T-helper 2 cell treated with Interferon-gamma antibody and Interleukin-4, amounts not matched to agents 100 ng/mL and 5 ng/mL, for 36 hours (primary cell): Measurements from ENCODE around the gene SPRR2A. TPM values are rescaled to one million over a fixed set of nuclear protein-coding genes. Genes with fewer than 3 reads are reported as not detected.
"Not testable (repeated sequence)": the region's sequence is repeated elsewhere in the genome, so short reads cannot be mapped to it uniquely, and the experiment has no call there.

Source experiments
- intact Hi-C: fragments of 100-400 bp; cut with micrococcal nuclease; formaldehyde crosslinking; loops from one replicate; pipeline ENCODE4 v1.15.1; 2023
- total RNA-seq: library from RNA; stranded (reverse); gene quantifications from 2 replicates; pipeline ENCODE4 v1.2.3, GENCODE V29; 2022

Gene SPRR2A
- total RNA-seq, result not detected in 2 replicates

- intact Hi-C loops, result no loop called here
These were observed at the start of gene SPRR2A for GRCh38 chr1:153057375-153057774. SPRR2A (minus strand) TSS chr1:153057512; CDS start chr1:153056735, 777 bp downstream.

GRCh38 chr1:153100245-153100644, 42.9 kb upstream of the SPRR2A start:
- intact Hi-C loops, result no loop called here

DNA sequence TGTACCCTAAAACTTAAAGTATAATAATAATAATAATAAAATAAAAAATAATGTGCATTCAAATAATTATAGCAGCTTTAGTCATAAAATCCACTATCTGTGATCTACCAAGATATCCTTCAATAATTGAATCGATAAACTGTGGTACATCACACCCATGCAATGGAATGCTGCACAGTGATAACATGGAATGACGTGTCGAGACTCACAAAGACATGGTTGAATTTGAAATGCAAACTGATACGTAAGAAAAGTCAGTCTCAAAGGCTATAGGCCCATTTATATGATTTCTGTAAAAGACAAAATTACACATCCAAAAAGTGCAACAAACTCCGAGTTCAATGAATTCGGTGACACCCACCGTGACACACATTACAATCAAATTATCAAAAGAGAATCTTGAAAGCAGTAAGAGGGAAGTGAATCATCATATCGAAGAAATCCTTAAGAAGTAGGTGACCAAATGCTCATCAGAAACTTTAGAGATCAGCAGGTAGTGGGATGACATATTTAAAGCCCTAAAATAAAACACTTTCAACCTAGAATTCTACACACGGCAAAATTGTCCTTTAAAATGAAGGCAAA, 42.2 kb upstream of the SPRR2A start:
- intact Hi-C loops, result no loop called here

GRCh38 chr1:153095764-153096163, 38.5 kb upstream of the SPRR2A start:
- intact Hi-C loops, result no loop called here

GRCh38 chr1:153094426-153094825, 37.1 kb upstream of the SPRR2A start, which contains the start of gene SPRR2E:
SPRR2E (minus strand) TSS chr1:153094526; CDS start chr1:153093751, 775 bp downstream.
- intact Hi-C loops, result no loop called here

GRCh38 chr1:153087652-153088051, 30.3 kb upstream of the SPRR2A start:
- intact Hi-C loops, result no loop called here

DNA sequence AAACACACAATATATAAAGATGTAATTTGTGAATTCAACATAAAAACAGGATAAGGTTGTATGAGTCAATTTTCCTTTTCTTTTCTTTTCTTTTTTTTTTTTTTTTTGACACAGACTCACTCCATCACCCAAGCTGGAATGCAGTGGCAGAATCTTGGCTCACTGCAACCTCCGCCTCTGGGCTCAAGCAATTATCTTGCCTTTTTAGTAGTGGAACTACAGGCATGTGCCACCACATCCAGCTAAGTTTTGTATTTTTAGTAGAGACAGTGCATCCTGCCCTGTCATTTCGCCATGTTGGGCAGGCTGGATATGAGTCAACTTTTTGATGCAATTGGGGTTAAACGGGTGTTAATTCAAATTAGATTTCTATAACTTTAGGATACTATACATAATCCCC, 24.4 kb upstream of the SPRR2A start:
- intact Hi-C loops, result no loop called here

DNA sequence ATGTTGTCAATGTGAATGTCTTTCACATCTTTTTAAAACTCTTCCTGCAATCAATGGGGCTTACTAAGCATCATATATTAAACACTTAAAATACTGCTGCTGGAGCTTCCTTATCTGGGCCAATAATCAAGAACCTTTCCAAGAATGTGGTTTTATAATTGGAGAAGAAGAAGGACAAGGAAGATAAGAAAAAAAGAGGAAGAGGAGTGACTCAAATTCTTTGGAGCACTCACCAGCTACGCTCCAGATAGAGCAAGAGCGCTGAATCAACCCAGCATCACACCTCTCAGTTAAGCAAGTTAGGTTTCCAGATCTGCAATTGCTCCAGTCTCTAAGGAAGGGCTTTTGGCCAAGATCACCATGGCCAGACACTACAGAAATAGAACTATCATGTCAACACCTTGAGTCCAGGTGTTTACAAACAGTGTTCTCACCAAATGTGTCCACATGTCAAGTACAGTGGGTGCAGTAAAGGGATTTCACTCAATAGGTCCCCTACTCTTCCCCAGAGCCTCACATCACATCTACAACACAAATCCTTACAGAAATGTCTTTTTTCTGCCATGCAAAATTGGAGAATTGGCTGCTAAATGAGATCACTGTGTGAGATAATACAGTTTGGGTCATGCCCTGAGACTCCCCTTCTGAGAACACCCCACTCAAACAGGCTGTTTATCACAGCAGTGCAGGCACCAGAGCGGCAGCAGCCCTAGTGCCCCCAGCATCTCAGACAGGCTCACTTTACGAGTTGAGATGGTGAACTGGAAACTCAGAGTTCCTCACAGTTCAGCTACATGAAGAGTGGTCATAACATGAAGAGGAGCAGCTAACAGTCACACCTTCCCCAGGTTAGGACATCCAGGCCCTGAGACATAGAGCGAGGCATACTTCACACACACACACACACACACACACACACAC, 15.8 kb upstream of the SPRR2A start:
- intact Hi-C loops, result no loop called here

DNA sequence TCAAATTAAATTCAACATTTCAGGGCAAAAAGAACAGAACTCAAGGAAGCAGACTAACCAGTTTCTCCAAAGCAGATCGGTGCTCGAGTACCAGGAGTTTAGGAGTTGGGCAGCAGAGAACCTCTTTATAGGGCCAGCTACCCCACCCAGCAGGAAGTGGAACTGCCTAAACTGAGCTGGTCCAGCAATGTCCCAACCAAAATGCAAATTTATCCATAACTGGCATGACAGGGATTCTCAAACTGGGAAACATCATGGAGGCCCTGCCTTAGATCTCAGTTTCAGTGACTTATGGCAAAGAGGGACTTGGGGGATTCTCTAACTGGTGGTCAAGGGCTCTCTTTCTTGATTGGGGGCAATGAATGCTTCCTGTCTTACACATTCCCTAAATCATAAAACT, 14.2 kb upstream of the SPRR2A start, which contains the start of gene SPRR2B:
Gene SPRR2B (minus strand): TSS at position 101 of the 400 bp plus-strand sequence. CDS start 772 bp downstream, outside the sequence.
- intact Hi-C loops, result no loop called here

DNA sequence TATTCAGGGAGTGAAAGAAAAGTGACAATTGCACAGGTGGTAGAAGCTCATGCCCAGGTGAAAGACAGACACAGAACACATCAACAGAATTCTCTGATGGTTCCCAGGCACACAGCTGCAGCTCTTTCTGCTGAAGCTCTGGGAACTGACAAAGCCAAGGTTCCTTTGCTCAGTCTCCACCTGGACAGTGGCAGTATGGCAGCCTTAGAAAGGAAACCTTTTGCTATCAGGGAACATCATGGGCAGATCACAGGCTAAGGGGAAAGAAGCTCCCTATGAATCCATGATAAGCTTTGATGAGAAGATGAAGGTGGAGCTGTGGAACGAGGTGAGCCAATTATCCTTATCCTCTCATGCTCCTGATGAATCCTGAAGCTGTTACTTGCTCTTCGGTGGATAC, 12.9 kb upstream of the SPRR2A start:
- intact Hi-C loops, result no loop called here

DNA sequence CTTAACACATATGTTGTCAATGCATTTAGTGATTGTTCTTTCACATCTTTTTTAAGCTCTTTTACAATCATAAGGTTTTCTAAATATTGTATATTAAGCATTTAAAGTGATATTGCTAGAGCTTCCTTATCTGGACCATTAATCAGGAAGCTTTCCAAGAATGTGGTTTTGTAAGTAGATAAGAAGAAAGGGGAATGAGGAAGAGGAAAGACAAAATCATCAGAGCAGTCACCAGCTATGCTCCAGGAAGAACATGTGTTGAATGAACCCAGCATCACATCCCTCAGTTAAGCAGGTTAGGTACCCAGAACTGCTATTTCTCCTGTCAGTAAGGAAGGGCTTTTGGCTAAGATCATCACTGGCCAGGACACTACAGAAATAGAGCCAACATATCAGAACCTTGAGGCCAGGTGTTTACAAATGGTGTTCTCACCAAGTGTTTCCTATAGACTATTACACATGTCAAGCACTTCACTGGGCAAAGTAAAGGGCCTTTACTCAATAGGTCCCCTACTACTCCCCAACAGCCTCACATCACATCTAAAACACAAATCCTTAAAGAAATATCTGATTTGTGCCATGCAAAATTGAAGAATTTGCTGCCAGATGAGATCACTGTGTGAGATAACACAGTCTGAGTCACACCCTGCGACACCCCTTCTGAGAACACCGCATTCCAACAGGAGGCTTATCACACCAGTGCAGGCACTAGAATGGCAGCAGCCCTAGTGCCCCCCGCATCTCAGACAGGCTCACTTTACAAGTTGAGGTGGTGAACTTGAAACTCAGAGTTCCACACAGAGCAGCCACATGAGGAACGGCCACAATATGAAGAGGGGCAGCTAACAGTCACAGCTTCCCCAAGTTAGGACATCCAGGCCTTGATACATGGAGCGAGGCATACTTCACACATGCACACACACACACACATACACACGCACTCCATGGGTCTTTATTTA, 1.8 kb upstream of the SPRR2A start:
- intact Hi-C loops, result no loop called here

- intact Hi-C loops, result no loop called here
These were observed 842 bp upstream of the SPRR2A start for GRCh38 chr1:153058154-153058553.

- intact Hi-C loops, result not testable (repeated sequence)
These were observed 1.2 kb downstream of the SPRR2A start for GRCh38 chr1:153056111-153056510.

DNA sequence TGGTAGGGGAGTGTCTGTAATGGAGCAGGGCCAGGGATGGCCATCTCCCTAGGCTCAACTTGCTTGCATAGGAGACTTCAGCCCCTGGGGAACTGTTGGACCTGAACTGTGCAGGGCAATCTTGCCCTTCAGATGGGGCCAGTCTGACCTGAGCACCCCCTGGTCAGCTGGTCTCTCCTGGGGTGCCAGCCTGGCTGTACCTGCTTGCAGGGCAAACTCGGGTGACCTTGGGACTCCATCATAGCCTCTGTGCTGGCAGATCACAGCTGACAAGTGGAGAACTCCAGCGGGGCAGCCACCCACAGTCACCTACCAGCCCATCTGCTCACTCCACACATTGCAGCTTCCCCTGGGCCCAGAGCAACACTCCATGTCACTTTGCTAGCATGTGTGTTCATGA, 8.1 kb downstream of the SPRR2A start:
- intact Hi-C loops, result no loop called here

DNA sequence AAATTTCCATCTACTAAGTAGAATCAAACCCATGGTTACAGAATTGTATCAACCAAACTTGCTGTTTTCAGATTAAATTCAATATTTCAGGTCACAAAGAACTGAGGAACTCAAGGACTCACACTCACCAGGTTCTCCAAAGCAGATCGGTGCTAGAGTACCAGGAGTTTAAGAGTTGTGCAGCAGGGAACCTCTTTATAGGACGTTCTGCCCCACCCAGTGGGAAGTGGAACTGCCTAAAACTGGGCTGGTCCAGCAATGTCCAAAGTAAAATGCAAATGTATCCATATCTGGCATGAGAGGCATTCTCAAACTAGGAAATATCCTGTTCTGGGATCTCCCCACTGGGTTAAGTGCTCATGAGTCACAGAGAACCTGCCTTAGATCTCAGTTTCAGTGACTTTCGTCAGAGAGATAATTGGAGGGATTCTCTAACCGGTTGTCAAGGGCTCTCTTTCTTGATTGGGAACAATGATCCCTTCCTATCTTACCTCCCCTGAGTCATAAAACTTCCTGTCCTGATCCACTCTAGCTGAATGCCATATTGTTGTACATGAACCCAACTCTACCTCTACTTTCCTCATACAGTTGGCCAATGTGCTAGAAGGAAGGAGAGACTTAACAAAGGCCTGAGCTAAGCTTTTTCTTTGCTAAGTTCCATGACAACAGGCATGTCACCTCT, 16.2 kb downstream of the SPRR2A start, which contains the start of gene SPRR2D:
Gene SPRR2D (minus strand): TSS at position 171 of the 682 bp plus-strand sequence. CDS start 774 bp downstream, outside the sequence.
- intact Hi-C loops, result no loop called here

- intact Hi-C loops, result no loop called here
These were observed 22.1 kb downstream of the SPRR2A start for GRCh38 chr1:153035211-153035610.

DNA sequence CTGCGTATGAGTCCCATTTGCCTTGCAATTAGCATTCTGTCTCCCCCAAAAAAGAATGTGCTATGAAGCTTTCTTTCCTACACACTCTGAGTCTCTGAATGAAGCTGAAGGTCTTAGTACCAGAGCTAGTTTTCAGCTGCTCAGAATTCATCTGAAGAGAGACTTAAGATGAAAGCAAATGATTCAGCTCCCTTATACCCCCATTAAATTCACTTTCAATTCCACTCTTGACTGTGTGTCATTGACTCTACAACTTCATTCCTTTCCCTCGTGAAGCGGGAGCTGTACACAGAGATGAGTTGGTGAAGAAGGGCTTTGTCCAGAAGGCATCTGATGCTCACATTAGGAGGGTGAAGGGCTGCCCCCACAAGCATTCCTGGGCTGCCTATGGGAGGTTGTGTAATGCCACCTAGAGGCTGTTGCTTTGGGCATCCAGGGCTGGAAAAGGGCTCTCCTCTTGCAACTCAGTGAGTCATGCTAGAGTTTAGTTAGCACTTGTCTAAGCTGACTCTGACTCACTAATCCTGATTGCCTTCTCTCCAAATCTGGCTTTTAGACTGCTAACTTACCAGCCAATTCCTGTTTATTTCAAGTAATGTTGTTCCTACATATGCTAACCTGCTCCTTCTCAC, 24.5 kb downstream of the SPRR2A start:
- intact Hi-C loops, result no loop called here

- intact Hi-C loops, result no loop called here
These were observed 25.2 kb downstream of the SPRR2A start for GRCh38 chr1:153032073-153032472.

GRCh38 chr1:153030895-153031294, 26.4 kb downstream of the SPRR2A start, which contains the start of gene SPRR1B:
SPRR1B (plus strand) TSS chr1:153031203; CDS start chr1:153032346, 1,143 bp downstream.
- intact Hi-C loops, result no loop called here

GRCh38 chr1:153028766-153029165, 28.5 kb downstream of the SPRR2A start:
- intact Hi-C loops, result no loop called here
